HCT116 (cell line): ENCODE results near the gene MBOAT7. TPM values are rescaled to one million over a fixed set of nuclear protein-coding genes. Genes with fewer than 3 reads are reported as not detected.

Source experiments
- ATAC-seq: fragments of 200-7000 bp; cut with Tn5 transposase; 2 replicates; pipeline ENCODE4 v1.9.1; 2020; ENCODE audit warnings: mild to moderate bottlenecking, moderate library complexity
- BruUV-seq: library from RNA; stranded (reverse); fragments of 400-500 nt; replicated peaks from 2 replicates; lab custom pipeline; 2021; lab: Mats Ljungman, UMichigan
- CTCF ChIA-PET: fragments of 300-600 bp; sonication (Branson Sonifier 250); formaldehyde crosslinking; loops from one replicate; lab custom pipeline; 2021; ENCODE audit warnings: antibody characterized with exemption; lab: Charles Lee
- POLR2A ChIA-PET: fragments of 300-600, 350-600 bp; sonication (Branson Sonifier 250); formaldehyde crosslinking; loops from one replicate; lab custom pipeline; 2021; ENCODE audit warnings: antibody characterized with exemption; lab: Charles Lee
- RAD21 ChIA-PET, 2 experiments: fragments of 300-600 bp; sonication (Branson Sonifier 250); formaldehyde crosslinking; loops; one replicate each; lab custom pipeline; 2023; ENCODE audit warnings: low total read pairs in 2 of 2; ENCODE audit not compliant: uncharacterized antibody in 2 of 2, unreplicated experiment in 2 of 2, low non-redundant PET in 1 of 2; lab: Charles Lee
- DNase-seq: peaks from one replicate; pipeline ENCODE4 v3.0.0-alpha.2; 2010; ENCODE audit warnings: low read depth, low spot score
- H2AFZ ChIP-seq: fragments of 200-600 bp; shearing (Covaris generic), sonication (generic); 2 replicates; pipeline ENCODE4 v1.6.1; 2017; ENCODE audit warnings: low read depth, mixed run types, mixed read lengths, antibody characterized with exemption, low read length; ENCODE audit not compliant: poor library complexity, severe bottlenecking
- H3K27ac ChIP-seq: 2 replicates; pipeline ENCODE4 v1.5.1; 2012; ENCODE audit warnings: low read depth, low read length
- H3K27me3 ChIP-seq: fragments of 200-600 bp; sonication (generic); 2 replicates; pipeline ENCODE4 v1.6.1; 2016; ENCODE audit warnings: mixed run types, low read length, mixed read lengths; ENCODE audit not compliant: insufficient read depth
- H3K36me3 ChIP-seq, 2 experiments: fragments of 200-500 bp in 1 of 2; fragments of 200-600 bp in 1 of 2; sonication (Bioruptor generic) in 1 of 2; sonication (generic) in 1 of 2; 2 replicates each; pipeline versions ENCODE4 v1.5.1 to v1.6.1; 2014 to 2016; ENCODE audit warnings: low read length in 2 of 2, inconsistent platforms in 1 of 2, mixed read lengths in 1 of 2, mixed run types in 1 of 2; ENCODE audit not compliant: insufficient read depth in 2 of 2, control insufficient read depth in 1 of 2
- H3K4me1 ChIP-seq, 2 experiments: fragments of 200-600 bp in 1 of 2; sonication (generic) in 1 of 2; 2 replicates each; pipeline versions ENCODE4 v1.5.1 to v1.6.1; 2012 to 2017; ENCODE audit warnings: low read length in 2 of 2, inconsistent platforms in 1 of 2, mild to moderate bottlenecking in 1 of 2, mixed read lengths in 1 of 2, mixed run types in 1 of 2, moderate library complexity in 1 of 2; ENCODE audit not compliant: insufficient read depth in 2 of 2, control insufficient read depth in 1 of 2
- H3K4me2 ChIP-seq: fragments of 200-600 bp; sonication (generic); 2 replicates; pipeline ENCODE4 v1.6.1; 2017; ENCODE audit warnings: mixed run types, low read length, mixed read lengths
- H3K4me3 ChIP-seq, 2 experiments: fragments of 200-600 bp in 1 of 2; sonication (generic) in 1 of 2; replicated peaks in 1 of 2; 2 replicates each; pipeline ENCODE4 v1.5.1; 2011 to 2016; ENCODE audit warnings: low read length in 2 of 2, control low read depth in 1 of 2, low read depth in 1 of 2, mild to moderate bottlenecking in 1 of 2, mixed read lengths in 1 of 2, mixed run types in 1 of 2
- H3K79me2 ChIP-seq: fragments of 200-600 bp; sonication (generic); 2 replicates; pipeline ENCODE4 v1.6.1; 2017; ENCODE audit warnings: mild to moderate bottlenecking, mixed run types, low read length, moderate library complexity, mixed read lengths; ENCODE audit not compliant: insufficient read depth
- H3K9ac ChIP-seq: fragments of 200-600 bp; sonication (generic); 2 replicates; pipeline ENCODE4 v1.6.1; 2016; ENCODE audit warnings: low read length, mixed read lengths
- H3K9me2 ChIP-seq: fragments of 200-600 bp; sonication (generic), shearing (Covaris generic); 2 replicates; pipeline ENCODE4 v1.6.1; 2017; ENCODE audit warnings: mixed run types, mild to moderate bottlenecking, moderate library complexity; ENCODE audit not compliant: insufficient read depth
- H3K9me3 ChIP-seq, 2 experiments: fragments of 200-500 bp in 1 of 2; fragments of 200-600 bp in 1 of 2; sonication (Bioruptor generic) in 1 of 2; sonication (generic) in 1 of 2; 2 replicates each; pipeline ENCODE4 v1.6.1; 2014 to 2017; ENCODE audit warnings: low read length in 2 of 2, mixed read lengths in 2 of 2, inconsistent platforms in 1 of 2, low read depth in 1 of 2, mild to moderate bottlenecking in 1 of 2, mixed run types in 1 of 2, moderate library complexity in 1 of 2; ENCODE audit not compliant: control insufficient read depth in 1 of 2, insufficient read depth in 1 of 2
- H4K20me1 ChIP-seq: fragments of 200-600 bp; sonication (generic), shearing (Covaris generic); 2 replicates; pipeline ENCODE4 v1.6.1; 2017; ENCODE audit warnings: mixed run types, mild to moderate bottlenecking, moderate library complexity; ENCODE audit not compliant: insufficient read depth
- CBX3 ChIP-seq: IDR thresholded peaks from 2 replicates; pipeline ENCODE4 v1.6.1; 2012; ENCODE audit warnings: low read depth
- POLR2A ChIP-seq: IDR thresholded peaks from 2 replicates; pipeline ENCODE4 v1.7.0; 2011; ENCODE audit warnings: borderline replicate concordance; ENCODE audit not compliant: insufficient read depth, insufficient read length; ENCODE audit errors: extremely low read depth
- REST ChIP-seq: IDR thresholded peaks from 2 replicates; pipeline ENCODE4 v1.6.1; 2012; ENCODE audit warnings: low read depth
- SIN3A ChIP-seq: IDR thresholded peaks from 2 replicates; pipeline ENCODE4 v1.6.1; 2012; ENCODE audit warnings: low read depth
- intact Hi-C: fragments of 100-400 bp; cut with micrococcal nuclease; formaldehyde crosslinking; loops from 2 replicates; pipeline ENCODE4 v1.10.0; 2022
- total RNA-seq: library from RNA; stranded (reverse); gene quantifications from one replicate; pipeline ENCODE4 v1.2.1, GENCODE V29; 2021; ENCODE audit not compliant: unreplicated experiment
- TF ChIP-seq, protein P1 (sequence below): IDR thresholded peaks from 2 replicates; pipeline ENCODE4 v1.6.1; 2011; ENCODE audit warnings: mild to moderate bottlenecking, low read length, moderate library complexity; ENCODE audit not compliant: insufficient replicate concordance; ENCODE audit errors: extremely low read depth

The MBOAT7 gene
- total RNA-seq, 1 experiment from 2014 or later = 113 TPM

DNA sequence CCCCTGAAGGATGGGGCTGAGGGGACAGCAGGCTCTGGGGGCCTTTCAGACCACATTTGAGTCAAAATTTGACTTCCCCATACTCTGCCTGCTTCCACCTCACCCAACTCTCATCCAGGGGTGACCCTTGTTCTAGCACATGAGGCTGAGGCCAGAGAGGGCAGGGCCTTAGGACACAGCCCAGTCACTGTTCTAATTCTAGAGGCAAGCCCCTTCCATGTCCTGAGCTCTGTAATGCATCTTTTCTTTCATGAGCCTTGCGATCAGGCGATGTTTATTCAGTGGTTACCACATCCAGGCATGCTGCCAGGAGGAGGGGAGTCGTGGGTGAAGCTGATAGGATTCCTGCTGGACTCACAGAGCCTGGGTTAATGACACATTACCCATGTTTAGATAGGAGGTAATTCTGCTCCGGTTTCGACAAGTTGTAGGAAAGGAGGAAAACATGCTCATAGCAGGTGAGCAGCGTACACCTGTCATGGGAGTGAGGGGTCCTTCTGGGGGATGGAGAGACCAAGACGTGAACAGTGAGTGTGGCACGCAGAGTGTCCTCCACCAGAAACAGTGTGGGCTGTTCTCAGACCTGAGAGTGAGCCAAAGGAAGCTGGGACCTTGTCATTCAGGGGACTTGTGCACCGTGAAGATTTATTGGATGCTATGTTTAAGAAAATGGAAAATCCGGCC is 20.6 kb upstream of the MBOAT7 start:
- peak; percentile 41 for ATAC-seq
- CTCF ChIA-PET = interaction anchor here (1.5 kb wide), 1 partner anchor 73 kb away, joined by 3 read pairs; the partner anchor contains the start of gene CNOT3
- Histone ChIP-seq H3K79me2 (peaks cover 31% of the 10 kb centered on the region), H3K27me3 (no peaks in the 10 kb centered on the region), H3K27ac (peak overlapping the region; percentile 53), H3K4me3 (no peak overlapping the region), H3K9me2 (no peaks in the 10 kb centered on the region), H3K9me3 (no peaks in the 10 kb centered on the region), H3K4me2 (peak overlapping the region; percentile 5; the same call in 1 of the 2 replicates), H2AFZ (no peak overlapping the region), H3K36me3 (peaks cover 25 to 34% of the 10 kb centered on the region in 2 experiments; a peak in 3 of 4 replicates), H3K9ac (peak overlapping the region; percentile 20), H3K4me1 (peaks cover 9 to 39% of the 10 kb centered on the region in 2 experiments; a peak in 3 of 4 replicates), H4K20me1 (peaks cover 39% of the 10 kb centered on the region; the same call in 1 of the 2 replicates)
- peak; percentile 40 for DNase-seq
- RAD21 ChIA-PET = no interaction called here
- TF ChIP-seq POLR2A = no peak
- TF ChIP-seq, protein P1, sequence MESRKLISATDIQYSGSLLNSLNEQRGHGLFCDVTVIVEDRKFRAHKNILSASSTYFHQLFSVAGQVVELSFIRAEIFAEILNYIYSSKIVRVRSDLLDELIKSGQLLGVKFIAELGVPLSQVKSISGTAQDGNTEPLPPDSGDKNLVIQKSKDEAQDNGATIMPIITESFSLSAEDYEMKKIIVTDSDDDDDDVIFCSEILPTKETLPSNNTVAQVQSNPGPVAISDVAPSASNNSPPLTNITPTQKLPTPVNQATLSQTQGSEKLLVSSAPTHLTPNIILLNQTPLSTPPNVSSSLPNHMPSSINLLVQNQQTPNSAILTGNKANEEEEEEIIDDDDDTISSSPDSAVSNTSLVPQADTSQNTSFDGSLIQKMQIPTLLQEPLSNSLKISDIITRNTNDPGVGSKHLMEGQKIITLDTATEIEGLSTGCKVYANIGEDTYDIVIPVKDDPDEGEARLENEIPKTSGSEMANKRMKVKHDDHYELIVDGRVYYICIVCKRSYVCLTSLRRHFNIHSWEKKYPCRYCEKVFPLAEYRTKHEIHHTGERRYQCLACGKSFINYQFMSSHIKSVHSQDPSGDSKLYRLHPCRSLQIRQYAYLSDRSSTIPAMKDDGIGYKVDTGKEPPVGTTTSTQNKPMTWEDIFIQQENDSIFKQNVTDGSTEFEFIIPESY = no peak
- no peak for TF ChIP-seq CBX3
- no peak for TF ChIP-seq REST
- TF ChIP-seq SIN3A = no peak
- intact Hi-C loops = no loop called here
- no TSS peak for BruUV-seq
- POLR2A ChIA-PET = interaction anchor here (1.4 to 2.0 kb wide), 3 partner anchors 9 to 18 kb away, joined by 3 to 9 read pairs (median 5); partner anchors contain the start of gene TSEN34
